ENCODE measurements around the gene DCD. TPM values are rescaled to one million over a fixed set of nuclear protein-coding genes. Genes with fewer than 3 reads are reported as not detected.

DCD gene
- total RNA-seq, 4 donors from 2014 or later = not detected

GRCh38 chr12:54634795-54635194, 13.4 kb downstream of the DCD start, which contains the start of gene LACRT:
LACRT (minus strand) TSS chr12:54634895; CDS start chr12:54634841, 54 bp downstream.
- no peak for TF ChIP-seq CTCF (IDR thresholded peaks at IDR 0.05)
- no peak for DNase-seq (ENCODE audit: low spot score)
- no peak for ATAC-seq (ENCODE audit: low FRiP score)

GRCh38 chr12:54631988-54632728, 16.0 kb downstream of the DCD start:
- no peak for TF ChIP-seq CTCF (IDR thresholded peaks at IDR 0.05)
- DNase-seq (ENCODE audit: low spot score) (no peak), ATAC-seq (ENCODE audit: low FRiP score) (no peak)

- DNase-seq (ENCODE audit: low spot score) (no peak), ATAC-seq (ENCODE audit: low FRiP score) (no peak)
- TF ChIP-seq CTCF (IDR thresholded peaks at IDR 0.05) = no peak
Measured at GRCh38 chr12:54631551-54631950, 16.6 kb downstream of the DCD start.

GRCh38 chr12:54629925-54630324, 18.2 kb downstream of the DCD start:
- DNase-seq (ENCODE audit: low spot score) (no peak), ATAC-seq (ENCODE audit: low FRiP score) (no peak)
- TF ChIP-seq CTCF (IDR thresholded peaks at IDR 0.05) = no peak

GRCh38 chr12:54628186-54628846, 19.8 kb downstream of the DCD start:
- TF ChIP-seq CTCF (IDR thresholded peaks at IDR 0.05) = no peak
- DNase-seq (ENCODE audit: low spot score) (no peak), ATAC-seq (ENCODE audit: low FRiP score) (no peak)

GRCh38 chr12:54627304-54627703, 20.9 kb downstream of the DCD start:
- no peak for TF ChIP-seq CTCF (IDR thresholded peaks at IDR 0.05)
- ATAC-seq (ENCODE audit: low FRiP score) = no peak
- DNase-seq (ENCODE audit: low spot score) = no peak

- ATAC-seq (ENCODE audit: low FRiP score) = no peak
- TF ChIP-seq CTCF (IDR thresholded peaks at IDR 0.05) = no peak
- DNase-seq (ENCODE audit: low spot score) = no peak
Measured at GRCh38 chr12:54625598-54625997, 22.6 kb downstream of the DCD start.

Data from omental fat pad (tissue), 4 donors.